NCI-H2227 (cell line): Measurements from ENCODE around the gene ASH1L.
"Not testable (repeated sequence)": the region's sequence is repeated elsewhere in the genome, so short reads cannot be mapped to it uniquely, and the experiment has no call there.

Experiments
- DNase-seq: peaks from one replicate; lab custom pipeline; 2025; ENCODE audit not compliant: unreplicated experiment; lab: John Stamatoyannopoulos, UW

ASH1L gene

GRCh38 chr1:155455588-155456195, 106.9 kb downstream of the ASH1L start:
- DNase-seq, result no peak

GRCh38 chr1:155454096-155454495, 108.5 kb downstream of the ASH1L start:
- no peak for DNase-seq

DNA sequence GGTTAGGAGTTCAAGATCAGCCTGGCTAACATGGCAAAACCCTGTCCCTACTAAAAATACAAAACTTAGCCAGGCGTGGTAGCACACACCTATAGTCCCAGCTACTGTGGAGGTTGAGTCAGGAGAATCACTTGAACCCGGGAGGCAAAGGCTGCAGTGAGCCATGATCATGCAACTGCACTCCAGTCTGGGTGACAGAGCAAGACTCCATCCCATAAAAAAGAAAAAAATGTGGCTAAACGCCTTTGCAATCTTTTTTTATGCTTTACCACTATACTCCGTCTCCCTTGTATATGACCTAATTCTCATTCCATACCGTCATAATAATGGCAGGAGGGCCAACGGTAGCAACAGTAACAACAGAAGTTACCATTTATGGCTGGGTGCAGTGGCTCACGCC, 109.5 kb downstream of the ASH1L start:
- DNase-seq, result no peak

DNA sequence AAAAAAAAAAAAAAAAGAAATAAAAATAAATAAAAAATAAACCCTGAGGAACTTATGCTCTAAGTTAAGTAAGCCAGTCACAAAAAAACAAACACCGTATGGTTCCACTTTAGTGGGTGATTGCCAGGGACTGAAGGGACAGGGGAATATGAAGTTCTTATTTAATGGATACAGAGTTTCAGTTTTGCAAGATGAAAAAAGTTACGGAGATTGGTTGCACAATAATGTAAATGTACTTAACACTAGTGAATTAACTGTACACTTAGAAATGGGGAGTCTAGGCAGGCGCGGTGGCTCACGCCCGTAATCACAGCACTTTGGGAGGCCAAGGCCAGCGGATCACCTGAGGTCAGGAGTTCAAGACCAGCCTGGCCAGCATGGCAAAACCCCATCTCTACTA, 111.4 kb downstream of the ASH1L start:
- DNase-seq, result no peak

DNA sequence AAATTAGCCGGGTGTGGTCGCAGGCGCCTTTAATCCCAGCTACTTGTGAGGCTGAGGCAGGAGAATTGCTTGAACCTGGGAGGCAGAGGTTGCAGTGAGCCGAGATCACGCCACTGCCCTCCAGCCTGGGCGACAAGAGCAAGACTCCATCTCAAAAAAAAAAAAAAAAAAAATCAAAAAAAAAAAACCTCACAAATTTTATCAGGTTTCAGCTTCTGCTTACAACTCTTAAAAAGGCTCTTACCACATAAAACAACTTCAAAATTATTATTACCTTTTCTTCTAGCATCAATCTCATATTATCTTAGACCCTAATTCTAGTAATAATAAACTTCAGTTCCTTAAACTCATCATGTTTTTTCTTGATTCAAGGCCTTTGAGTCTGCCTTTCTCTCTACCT, 120.2 kb downstream of the ASH1L start:
- DNase-seq, result not testable (repeated sequence)

DNA sequence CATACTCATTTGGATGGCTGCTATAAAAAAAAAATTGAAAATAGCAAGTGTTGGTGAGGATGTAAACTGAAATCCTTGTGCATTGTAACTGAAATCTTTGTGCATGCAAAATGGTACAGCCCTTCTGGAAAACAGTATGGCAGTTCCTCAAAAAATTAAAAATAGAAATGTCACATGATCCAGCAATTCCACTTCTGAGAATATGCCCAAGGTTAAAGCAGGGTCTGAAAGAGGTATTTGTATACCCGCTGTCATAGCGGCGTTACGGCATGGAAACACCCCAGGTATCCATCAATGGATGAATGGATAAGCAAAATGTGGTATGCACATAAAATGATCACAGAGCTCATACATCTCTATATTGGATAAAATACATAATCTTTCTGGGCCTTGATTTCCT, 125.2 kb downstream of the ASH1L start:
- DNase-seq, result no peak

DNA sequence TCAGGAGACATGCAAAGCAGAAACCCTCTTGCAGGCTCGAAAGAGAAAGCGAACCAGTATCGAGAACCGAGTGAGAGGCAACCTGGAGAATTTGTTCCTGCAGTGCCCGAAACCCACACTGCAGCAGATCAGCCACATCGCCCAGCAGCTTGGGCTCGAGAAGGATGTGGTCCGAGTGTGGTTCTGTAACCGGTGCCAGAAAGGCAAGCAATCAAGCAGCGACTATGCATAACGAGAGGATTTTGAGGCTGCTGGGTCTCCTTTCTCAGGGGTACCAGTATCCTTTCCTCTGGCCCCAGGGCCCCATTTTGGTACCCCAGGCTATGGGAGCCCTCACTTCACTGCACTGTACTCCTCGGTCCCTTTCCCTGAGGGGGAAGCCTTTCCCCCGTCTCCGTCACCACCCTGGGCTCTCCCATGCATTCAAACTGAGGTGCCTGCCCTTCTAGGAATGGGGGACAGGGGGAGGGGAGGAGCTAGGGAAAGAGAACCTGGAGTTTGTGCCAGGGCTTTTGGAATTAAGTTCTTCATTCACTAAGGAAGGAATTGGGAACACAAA, 128.7 kb downstream of the ASH1L start:
- DNase-seq, result not testable (repeated sequence)

- DNase-seq, result not testable (repeated sequence)
These were observed 129.3 kb downstream of the ASH1L start for GRCh38 chr1:155433128-155433830.

DNA sequence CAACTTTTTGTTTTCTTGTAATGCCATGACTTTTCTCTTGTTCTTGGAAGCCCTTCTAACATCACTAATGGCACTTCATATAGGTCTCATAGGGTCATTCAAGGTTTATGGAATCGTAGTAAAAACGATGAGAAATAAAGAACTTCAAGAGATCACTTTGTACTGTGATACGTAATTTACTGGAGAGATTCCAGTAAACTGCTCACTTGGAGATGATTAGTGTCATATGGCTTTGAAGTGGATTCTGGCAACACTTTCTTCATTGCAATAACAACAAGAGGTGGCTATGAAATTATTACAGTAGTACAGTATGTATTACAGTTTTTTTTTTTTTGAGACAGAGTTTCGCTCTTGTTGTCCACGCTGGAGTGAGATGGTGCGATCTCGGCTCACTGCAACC, 138.5 kb downstream of the ASH1L start:
- DNase-seq, result no peak

GRCh38 chr1:155420788-155421187, 141.8 kb downstream of the ASH1L start:
- DNase-seq, result no peak

DNA sequence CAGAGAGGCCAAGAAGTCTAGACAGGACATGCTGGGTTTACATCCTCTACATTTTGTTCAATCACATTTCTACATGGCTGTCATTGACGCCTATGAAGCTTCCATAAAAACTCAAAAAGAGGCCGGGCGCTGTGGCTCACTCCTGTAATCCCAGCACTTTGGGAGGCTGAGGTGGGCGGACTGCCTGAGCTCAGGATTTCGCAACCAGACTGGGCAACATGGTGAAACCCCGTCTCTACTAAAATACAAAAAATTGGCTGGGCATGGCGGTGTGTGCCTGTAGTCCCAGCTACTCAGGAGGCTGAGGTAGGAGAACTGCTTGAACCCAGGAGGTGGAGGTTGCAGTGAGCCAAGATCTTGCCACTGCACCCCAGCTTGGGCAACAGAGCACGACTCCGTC, 150.8 kb downstream of the ASH1L start:
- not testable (repeated sequence) for DNase-seq

DNA sequence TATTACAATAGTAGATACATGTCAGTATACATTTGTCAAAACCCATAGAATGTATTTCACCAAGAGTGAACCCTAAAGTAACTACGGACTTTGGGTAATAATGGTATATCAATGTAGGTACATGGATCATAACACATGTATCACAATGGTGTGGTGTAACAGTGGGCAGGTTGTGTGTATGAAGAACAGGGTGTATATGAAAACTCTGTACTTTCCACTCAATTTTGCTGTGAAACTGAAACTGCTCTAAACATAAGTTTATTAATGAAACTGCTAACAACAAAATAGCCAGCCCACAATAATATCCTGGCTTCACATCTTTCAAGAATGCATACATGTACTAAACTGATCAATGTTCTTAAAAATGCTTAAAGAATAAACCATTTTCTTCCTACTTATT, 151.7 kb downstream of the ASH1L start:
- no peak for DNase-seq

GRCh38 chr1:155396874-155397476, 165.6 kb downstream of the ASH1L start:
- no peak for DNase-seq

GRCh38 chr1:155392898-155393411, 169.6 kb downstream of the ASH1L start:
- no peak for DNase-seq

DNA sequence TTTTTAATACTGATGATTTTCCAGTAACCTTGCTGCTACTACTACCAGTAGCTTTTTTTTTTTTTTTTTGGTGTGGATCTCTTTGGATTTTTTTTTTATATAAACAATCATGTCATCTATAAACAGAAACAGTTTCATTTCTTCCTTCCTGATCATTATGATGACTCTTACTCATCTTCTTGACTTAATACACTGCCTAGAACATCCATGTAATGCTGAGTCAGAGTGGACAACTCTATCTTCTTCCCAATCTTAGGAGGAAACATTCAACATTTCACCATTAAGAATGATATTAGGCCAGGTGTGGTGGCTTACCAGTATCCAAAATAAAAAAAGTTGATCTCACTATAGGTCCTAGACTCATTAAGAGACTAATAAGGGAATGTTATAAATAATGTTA, 172.8 kb downstream of the ASH1L start:
- no peak for DNase-seq

DNA sequence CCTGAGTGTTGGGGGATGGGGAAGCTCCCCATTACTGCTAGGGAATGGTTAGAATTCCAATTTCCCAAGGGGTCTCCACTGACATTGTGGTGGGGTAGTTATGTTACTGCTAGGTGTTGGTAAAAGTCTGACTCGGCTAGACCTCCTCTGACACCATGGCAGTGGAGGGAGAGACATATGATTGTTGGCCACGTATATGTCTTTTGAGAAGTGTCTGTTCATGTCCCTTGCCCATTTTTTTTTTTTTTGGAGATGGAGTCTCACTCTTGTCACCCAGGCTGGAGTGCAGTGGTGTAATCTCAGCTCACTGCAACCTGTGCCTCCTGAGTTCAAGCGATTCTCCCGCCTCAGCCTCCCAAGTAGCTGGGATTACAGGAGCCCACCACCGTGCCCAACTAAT, 176.8 kb downstream of the ASH1L start:
- not testable (repeated sequence) for DNase-seq

DNA sequence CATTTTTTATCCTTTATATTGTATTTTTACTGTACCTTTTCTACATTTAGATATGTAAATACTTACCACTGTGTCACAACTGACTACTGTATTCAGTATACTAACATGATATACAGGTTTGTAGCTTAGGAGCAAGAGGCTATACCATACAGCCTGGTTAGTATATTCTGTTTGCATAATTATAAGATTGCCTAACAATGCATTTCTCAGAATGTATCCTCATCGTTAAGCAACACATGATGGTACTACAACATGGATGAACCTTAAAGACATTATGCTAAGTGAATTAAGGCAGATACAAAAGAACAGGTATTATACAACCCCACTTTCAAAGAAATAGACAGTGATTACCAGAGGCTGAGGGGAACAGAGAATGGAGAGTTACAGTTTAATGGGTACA, 179.2 kb downstream of the ASH1L start:
- no peak for DNase-seq

GRCh38 chr1:155379631-155380090, 182.9 kb downstream of the ASH1L start:
- DNase-seq, result no peak

DNA sequence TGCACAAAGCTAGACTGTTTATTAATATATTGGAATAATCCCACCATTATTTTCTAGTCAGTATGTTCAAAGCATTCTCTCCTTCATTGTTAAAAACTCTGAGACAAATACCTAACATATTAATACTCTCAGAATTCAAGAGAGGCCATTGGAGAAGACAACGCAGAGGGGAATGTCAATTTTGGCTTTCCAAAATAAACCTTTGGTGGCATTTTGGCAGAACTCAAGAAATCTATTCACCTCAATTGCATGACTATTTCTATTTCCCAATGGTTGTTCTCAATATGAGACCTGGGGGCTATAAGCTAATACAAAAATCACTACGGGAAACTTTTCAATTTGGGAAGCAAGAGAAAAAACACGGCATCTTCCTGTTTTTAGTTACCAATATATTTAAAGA, 183.4 kb downstream of the ASH1L start:
- DNase-seq, result no peak

- DNase-seq, result no peak
These were observed 202.6 kb downstream of the ASH1L start for GRCh38 chr1:155360051-155360450.

GRCh38 chr1:155352631-155353030, 210.0 kb downstream of the ASH1L start:
- DNase-seq, result no peak

DNA sequence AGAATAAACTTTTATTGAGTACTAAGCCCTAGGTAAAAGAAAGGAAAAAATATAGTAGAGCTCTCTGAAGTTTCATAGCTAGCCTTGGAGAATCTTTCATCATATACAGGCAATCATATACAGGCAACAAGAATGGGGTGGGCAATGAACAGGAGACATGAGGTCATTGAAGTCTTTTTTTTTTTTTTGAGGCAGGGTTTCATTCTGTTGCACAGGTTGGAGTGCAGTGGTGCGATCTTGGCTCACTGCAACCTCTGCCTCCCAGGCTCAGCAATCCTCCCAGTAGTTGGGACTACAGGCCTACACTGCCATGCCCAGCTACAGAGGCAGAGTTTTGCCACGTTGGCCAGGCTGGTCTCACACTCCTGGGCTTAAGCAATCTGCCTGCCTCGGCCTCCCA, 219.8 kb downstream of the ASH1L start:
- DNase-seq, result no peak
